Measurements from ENCODE around the gene HOPX.

GRCh38 chr4:56730097-56730496 lies 49.0 kb upstream of the HOPX start:
- TF ChIP-seq CTCF (IDR thresholded peaks at IDR 0.05) (no peak), EZH2phosphoT487 (IDR thresholded peaks at IDR 0.05) (no peak)

All from neural progenitor cell (in vitro differentiated cells).